ENCODE data around the gene TMEM200A.

DNA sequence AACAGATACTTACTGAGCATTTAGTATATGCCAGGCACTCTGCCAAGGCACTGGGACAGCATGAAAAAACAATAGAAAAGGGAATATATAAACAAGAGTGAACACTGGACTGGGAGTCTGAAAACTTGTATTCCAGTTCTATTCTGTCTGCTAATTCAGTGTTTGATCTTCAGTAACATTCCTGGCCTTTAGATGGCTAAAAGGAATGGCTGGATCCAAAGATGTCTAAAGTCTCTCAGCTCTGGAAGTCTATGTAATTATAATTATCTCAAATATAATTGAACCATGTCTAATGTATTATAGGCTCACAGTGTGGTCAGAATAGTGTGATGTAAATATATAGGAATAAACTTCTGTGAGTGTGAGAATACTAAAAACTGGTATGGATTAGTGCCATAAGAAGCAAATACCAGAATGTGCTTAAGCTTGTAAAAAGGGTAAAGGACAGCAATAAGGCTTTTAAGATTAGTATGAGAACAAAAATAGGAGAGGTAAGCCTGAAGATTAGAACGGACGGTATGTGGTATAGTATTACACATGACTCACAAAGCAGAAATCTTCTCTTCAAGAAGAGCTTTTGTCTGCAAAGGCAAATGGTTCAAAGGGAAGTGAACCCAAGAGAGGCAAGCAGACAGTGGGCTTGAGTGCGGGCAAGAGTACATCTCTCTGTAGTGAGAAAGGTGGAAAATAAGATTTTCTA is 68.5 kb downstream of the TMEM200A start:
- TF ChIP-seq, protein P1, sequence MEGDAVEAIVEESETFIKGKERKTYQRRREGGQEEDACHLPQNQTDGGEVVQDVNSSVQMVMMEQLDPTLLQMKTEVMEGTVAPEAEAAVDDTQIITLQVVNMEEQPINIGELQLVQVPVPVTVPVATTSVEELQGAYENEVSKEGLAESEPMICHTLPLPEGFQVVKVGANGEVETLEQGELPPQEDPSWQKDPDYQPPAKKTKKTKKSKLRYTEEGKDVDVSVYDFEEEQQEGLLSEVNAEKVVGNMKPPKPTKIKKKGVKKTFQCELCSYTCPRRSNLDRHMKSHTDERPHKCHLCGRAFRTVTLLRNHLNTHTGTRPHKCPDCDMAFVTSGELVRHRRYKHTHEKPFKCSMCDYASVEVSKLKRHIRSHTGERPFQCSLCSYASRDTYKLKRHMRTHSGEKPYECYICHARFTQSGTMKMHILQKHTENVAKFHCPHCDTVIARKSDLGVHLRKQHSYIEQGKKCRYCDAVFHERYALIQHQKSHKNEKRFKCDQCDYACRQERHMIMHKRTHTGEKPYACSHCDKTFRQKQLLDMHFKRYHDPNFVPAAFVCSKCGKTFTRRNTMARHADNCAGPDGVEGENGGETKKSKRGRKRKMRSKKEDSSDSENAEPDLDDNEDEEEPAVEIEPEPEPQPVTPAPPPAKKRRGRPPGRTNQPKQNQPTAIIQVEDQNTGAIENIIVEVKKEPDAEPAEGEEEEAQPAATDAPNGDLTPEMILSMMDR (IDR thresholded peaks at IDR 0.05) = no peak
- TF ChIP-seq POLR2AphosphoS5 (IDR thresholded peaks at IDR 0.05) = no peak
